ENCODE measurements around the gene PRKCB.

The PRKCB gene

DNA sequence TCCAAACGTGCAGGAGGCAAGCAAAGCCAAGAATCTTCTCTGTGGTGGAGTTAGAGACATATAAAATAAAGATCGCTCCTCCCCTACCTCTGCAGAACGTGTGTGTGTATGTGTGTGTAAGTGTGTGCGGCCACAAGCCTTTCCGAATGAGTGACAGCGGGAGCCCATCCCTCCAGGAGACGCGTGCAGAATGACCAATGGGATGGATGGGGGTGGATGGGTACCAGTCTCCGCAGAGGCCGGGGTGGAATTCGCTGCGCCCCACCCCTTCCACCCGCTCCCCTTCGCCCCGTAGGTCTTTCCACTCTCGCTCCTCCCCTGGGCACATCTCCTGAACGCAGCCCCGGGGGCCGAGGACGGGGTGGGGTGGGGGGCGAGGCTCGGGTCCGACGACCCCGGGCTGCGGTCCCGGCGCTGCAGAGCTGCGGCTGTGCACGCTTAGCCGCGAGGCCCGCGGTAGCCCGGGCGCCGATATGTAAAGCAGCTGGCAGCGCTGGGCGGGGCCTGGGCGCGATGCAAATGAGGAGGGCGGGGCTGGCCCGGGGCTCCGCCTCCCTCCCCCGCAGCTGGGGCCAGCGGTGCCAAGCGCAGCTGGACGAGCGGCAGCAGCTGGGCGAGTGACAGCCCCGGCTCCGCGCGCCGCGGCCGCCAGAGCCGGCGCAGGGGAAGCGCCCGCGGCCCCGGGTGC, at the start of gene PRKCB:
Gene PRKCB, plus strand, starts transcription at position 594 of the 688 bp plus-strand sequence.
- DNase-seq: peak; percentile 96

DNA sequence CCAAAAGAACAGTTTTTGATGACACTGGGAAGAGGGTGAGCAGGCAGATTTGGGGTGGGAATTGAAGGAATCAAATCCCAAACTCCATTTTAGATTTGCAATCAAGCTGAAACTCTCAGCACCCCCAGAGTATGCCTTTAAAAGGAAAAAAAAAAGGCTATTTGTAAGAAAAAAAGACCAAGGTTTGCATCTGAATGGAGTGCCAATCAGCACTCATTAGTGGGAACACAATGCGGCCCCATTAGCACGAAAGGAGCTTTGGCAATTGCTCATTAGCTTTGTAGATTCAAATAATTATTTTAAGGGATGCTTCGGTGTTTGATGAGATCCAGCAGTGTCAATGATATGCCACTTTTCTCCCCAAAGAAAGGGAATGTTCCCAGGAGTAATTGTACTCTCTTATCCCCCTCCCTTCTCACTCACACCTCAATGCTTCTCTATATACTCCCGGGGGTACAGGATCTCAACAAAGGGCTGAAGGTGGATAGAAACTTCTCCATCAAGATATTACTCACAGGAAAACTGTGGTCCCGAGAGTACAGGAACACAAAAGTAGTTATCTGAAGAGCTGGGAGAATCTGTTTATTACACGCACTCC, 48.7 kb upstream of the PRKCB start:
- no peak for DNase-seq

GRCh38 chr16:23788685-23789084, 47.1 kb upstream of the PRKCB start:
- no peak for DNase-seq

- DNase-seq: no peak
These were observed 40.4 kb upstream of the PRKCB start for GRCh38 chr16:23795378-23795777.

GRCh38 chr16:23796941-23797340, 38.8 kb upstream of the PRKCB start:
- no peak for DNase-seq

DNA sequence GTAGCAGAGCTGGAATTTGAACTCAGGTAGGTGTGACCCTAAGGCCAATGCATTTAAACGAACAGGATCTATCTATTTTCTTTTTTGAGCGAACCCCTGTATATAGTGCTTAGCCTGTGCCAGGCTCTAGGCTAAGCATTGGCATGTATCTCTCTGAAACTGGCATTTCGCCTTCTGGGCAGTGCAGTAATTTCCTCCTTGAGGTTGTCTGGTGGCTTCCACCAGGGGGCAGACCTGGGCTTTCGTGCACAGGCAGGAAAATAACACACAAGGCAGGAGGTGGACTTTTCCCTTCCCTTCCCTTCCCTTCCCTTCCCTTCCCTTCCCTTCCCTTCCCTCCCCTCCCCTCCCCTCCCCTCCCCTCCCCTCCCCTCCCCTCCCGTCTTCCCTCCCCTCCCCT, 34.4 kb upstream of the PRKCB start:
- peak; percentile 82 for DNase-seq

GRCh38 chr16:23802776-23803175, 33.0 kb upstream of the PRKCB start:
- no peak for DNase-seq

DNA sequence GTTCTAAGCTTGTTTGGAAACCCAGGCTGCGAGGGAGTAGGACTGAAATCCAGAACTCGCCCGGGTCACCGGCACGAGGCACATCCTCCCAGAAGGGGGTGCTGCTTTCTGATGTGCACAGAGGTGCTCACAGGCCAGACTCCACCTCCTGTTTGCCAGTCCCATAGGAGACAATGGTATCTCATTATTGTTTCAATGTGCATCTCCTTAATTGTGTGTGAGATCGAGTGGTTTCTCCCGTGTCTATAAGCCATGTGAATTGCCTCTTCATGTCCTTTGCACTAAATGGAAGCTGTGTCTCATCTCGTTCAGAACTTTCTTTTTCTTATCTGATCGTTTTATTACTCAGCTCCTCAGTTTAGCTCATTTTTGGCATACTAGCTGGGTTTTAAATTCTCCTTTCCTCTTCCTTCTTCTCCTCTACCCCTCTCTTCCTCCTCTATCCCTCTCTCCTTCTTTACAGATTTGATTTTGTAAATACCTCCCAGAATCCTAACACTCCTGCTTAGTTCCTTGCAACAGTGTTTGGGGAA, 32.1 kb upstream of the PRKCB start:
- peak; percentile 60 for DNase-seq

DNA sequence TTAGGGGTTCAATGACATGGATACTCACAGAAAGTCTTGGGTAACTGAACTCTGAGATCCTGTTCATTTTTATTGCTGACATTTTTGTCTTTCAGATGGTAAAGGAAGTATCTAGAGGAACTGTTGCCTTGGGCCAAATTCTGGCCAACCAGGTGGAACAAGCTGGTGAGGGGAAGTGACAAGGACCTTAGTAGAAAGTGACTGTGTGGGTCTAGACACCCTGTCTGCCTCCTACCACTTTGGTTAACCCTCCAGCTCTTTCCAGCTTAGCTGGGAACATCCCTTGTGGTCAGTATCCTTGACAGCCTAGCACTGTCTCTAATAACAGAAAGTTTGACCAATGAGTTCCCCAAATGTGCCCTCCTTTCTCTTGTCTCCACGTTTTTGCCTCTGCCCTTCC, 28.8 kb upstream of the PRKCB start:
- DNase-seq: no peak

- DNase-seq: no peak
These were observed 14.3 kb upstream of the PRKCB start for GRCh38 chr16:23821467-23821866.

DNA sequence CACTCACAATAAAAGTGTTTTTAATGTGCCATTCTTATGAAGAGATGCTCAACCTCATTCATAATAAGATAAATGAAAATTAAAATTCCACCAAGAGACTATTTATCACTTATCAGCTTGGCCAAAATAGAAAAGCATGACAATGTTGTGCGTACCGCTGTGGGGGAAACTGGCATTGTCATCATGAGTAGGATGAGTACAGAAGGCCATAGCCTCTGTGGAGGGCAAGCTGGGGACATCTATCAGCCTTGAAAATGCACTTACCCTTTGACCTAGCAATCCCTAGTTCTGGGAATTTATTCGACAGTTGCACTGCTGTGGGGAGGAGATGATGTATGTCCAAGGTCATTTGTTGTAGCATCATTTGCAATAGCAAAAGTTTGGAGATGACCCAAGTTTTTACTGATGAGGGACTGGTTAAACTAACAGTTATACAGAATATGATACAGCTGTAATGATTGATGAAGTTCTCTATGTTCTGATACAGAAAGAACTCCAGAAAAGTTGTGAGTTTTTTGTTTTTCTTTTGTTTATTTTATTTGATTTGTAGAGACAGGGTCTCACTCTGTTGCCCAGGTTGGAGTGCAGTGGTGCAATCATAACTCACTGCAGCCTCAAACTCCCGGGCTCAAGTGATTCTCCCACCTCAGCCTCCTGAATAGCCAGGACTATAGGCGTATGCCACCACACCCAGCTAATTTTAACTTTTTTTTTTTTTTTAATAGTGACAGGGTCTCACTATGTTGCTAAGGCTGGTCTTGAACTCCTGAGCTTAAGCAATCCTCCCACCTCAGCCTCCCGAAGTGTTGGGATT, 13.7 kb upstream of the PRKCB start:
- DNase-seq: no peak

- DNase-seq: no peak
These were observed 12.1 kb upstream of the PRKCB start for GRCh38 chr16:23823475-23824384.

GRCh38 chr16:23824909-23825308, 10.9 kb upstream of the PRKCB start:
- DNase-seq: no peak

- DNase-seq: no peak
These were observed 9.2 kb upstream of the PRKCB start for GRCh38 chr16:23826528-23827045.

DNA sequence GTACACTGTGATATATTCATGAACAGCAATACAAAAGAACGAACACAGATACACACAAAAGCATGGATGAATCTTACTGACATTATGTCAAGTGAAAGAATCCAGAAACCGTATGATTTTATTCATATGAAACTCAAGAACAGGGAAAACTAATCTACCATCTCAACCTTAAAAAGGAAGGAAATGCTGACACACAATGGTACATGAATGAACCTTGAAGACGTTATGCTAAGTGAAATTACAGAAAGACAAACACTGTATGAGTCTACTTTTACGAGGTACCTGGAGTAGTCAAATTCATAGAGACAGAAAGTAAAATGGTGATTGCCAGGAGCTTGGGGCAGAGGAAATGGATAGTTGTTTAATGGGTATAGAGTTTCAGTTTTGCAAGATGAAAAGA, 8.7 kb upstream of the PRKCB start:
- no peak for DNase-seq

GRCh38 chr16:23829454-23829853, 6.3 kb upstream of the PRKCB start:
- DNase-seq: no peak

- DNase-seq: no peak
These were observed 5.5 kb upstream of the PRKCB start for GRCh38 chr16:23830276-23830675.

GRCh38 chr16:23832882-23833281, 2.9 kb upstream of the PRKCB start:
- DNase-seq: no peak

GRCh38 chr16:23833504-23833903, 2.3 kb upstream of the PRKCB start:
- no peak for DNase-seq

DNA sequence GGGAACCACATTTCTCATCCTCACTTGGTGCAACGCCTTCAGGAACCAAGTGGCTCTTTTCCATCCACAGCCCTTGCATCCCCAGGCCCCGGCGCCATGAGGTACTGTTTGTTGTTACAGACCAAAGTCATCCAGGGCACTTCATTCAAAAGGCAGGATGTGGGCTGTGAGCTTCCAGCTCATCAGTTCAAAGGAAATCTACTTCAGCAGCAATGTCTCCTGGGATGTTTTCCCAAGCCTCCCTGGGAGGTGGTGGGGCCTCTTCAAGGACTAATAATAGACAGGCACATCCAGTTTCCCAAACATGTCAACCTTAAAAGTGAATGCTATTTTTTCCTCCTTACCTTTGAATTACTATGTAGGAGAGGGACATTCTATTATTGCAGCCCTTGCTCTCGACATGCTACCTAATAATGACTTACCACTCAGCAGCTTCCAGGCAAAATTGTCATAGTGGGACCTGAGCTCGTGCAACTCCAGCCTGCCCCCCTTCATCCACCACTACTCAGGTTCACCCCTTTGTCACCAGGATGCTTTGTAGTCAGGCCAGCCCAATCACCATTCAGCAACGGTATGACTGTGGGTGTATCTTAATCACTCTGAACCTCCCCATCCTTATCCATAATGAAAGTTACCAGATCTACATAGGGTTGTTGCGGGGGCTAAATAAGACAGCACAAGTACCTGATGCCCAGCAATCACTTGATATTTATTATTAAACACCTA, 1.7 kb upstream of the PRKCB start:
- DNase-seq: no peak

DNA sequence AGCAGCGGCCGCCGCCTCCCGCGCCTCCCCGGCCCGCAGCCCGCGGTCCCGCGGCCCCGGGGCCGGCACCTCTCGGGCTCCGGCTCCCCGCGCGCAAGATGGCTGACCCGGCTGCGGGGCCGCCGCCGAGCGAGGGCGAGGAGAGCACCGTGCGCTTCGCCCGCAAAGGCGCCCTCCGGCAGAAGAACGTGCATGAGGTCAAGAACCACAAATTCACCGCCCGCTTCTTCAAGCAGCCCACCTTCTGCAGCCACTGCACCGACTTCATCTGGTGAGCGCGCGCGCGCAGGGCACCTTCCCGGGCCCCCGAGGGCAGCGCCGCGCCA, 258 bp downstream of the PRKCB start:
- DNase-seq: no peak

All from activated CD4-positive, CD25-positive, alpha-beta regulatory T cell treated with anti-CD3 and anti-CD28 coated beads, Interleukin-2, amount 50 U/mL, for 72 hours (primary cell).